Subcutaneous abdominal adipose tissue (tissue), 5 donors: Measurements from ENCODE around the gene ACOXL.
"Not testable (repeated sequence)": the region's sequence is repeated elsewhere in the genome, so short reads cannot be mapped to it uniquely, and the experiment has no call there.

ENCODE experiments used
- H3K27ac ChIP-seq: one replicate; pipeline ENCODE4 v1.7.0; 2013; ENCODE audit warnings: low read depth, mild to moderate bottlenecking, inconsistent platforms, low read length, moderate library complexity
- H3K27me3 ChIP-seq, 5 donors: one replicate each; pipeline ENCODE4 v1.7.0; 2013; ENCODE audit warnings: low read length in 5 of 5, inconsistent platforms in 1 of 5; ENCODE audit not compliant: control insufficient read depth in 5 of 5, insufficient read depth in 4 of 5
- H3K36me3 ChIP-seq, 5 donors: one replicate each; pipeline ENCODE4 v1.7.0; 2013; ENCODE audit warnings: low read length in 5 of 5; ENCODE audit not compliant: control insufficient read depth in 5 of 5, insufficient read depth in 5 of 5
- H3K4me1 ChIP-seq, 5 donors: one replicate each; pipeline ENCODE4 v1.7.0; 2013; ENCODE audit warnings: low read length in 5 of 5, mild to moderate bottlenecking in 3 of 5, moderate library complexity in 1 of 5; ENCODE audit not compliant: control insufficient read depth in 5 of 5, insufficient read depth in 5 of 5
- H3K4me3 ChIP-seq, 5 donors: one replicate each; pipeline ENCODE4 v1.7.0; 2013; ENCODE audit warnings: low read length in 5 of 5, low read depth in 1 of 5
- H3K9ac ChIP-seq, 5 donors: one replicate each; pipeline ENCODE4 v1.7.0; 2013; ENCODE audit warnings: low read length in 5 of 5, mild to moderate bottlenecking in 4 of 5, moderate library complexity in 3 of 5
- H3K9me3 ChIP-seq, 5 donors: one replicate each; pipeline ENCODE4 v1.7.0; 2013; ENCODE audit warnings: low read length in 5 of 5; ENCODE audit not compliant: control insufficient read depth in 5 of 5
- donor health status: healthy.
- donor health status: healthy.
- donor health status: healthy.
- donor health status: healthy.
- donor health status: healthy.

ACOXL gene

GRCh38 chr2:110960954-110961353 is 228.6 kb downstream of the ACOXL start:
- Histone ChIP-seq H3K36me3 (no peaks in the 10 kb centered on the region), H3K4me1 (no peaks in the 10 kb centered on the region), H3K27ac (no peak overlapping the region), H3K9ac (no peak overlapping the region), H3K4me3 (no peak overlapping the region), H3K9me3 (no peaks in the 10 kb centered on the region), H3K27me3 (peaks cover 0 to 5% (median 0%) of the 10 kb centered on the region in 5 donors)

GRCh38 chr2:110961643-110962042 is 229.3 kb downstream of the ACOXL start:
- H3K4me1 ChIP-seq, H3K27me3 ChIP-seq, H3K9me3 ChIP-seq, H3K4me3 ChIP-seq, H3K9ac ChIP-seq, H3K27ac ChIP-seq, H3K36me3 ChIP-seq: not testable (repeated sequence)

DNA sequence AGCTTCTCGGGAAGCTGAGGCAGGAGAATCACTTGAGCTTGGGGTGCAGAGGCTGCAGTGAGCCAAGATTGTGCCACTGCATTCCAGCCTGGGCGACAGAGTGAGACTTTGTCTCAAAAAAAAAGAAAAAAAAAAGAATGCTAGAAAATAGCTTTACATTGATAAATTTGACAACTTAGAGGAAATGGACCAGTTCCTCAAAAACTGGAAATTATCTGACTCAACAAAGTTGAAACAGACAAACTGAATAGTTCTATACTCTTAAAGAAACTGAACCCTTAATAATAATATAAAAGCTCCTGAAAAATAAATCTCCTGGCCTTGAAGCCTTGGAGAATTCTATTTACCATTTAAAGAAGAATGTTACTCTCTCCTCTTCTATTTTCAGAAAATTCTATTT is 237.3 kb downstream of the ACOXL start:
- H3K36me3 ChIP-seq = no peaks in the 10 kb centered on the region
- no peak overlapping the region for H3K9ac ChIP-seq
- peaks cover 0 to 3% (median 0%) of the 10 kb centered on the region in 5 donors for H3K9me3 ChIP-seq
- H3K27ac ChIP-seq = no peak overlapping the region
- H3K4me3 ChIP-seq = no peak overlapping the region
- H3K27me3 ChIP-seq = no peaks in the 10 kb centered on the region
- no peaks in the 10 kb centered on the region for H3K4me1 ChIP-seq

DNA sequence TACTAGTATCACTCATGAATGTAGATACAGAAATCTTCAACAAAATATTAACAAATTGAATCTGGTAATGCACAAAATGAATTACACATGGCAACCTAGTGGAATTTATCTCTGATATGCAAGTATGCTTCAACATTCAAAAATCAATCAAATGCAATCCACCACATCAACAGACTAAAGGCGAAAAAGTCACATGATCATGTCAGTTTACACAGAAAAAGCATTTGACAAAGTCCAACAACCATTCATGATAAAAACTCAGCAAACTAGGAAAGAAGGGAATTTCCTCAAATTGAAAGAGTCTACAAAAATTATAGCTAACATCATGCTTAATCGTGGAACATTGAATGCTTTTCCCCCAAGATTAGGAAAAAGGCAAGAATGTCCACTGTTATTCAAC is 237.8 kb downstream of the ACOXL start:
- Histone ChIP-seq H3K9me3 (peaks cover 0 to 3% (median 0%) of the 10 kb centered on the region in 5 donors), H3K9ac (no peak overlapping the region), H3K36me3 (no peaks in the 10 kb centered on the region), H3K27ac (no peak overlapping the region), H3K4me3 (no peak overlapping the region), H3K4me1 (no peaks in the 10 kb centered on the region), H3K27me3 (no peaks in the 10 kb centered on the region)

GRCh38 chr2:110971811-110972210 is 239.4 kb downstream of the ACOXL start:
- H3K36me3 ChIP-seq = no peaks in the 10 kb centered on the region
- no peaks in the 10 kb centered on the region for H3K4me1 ChIP-seq
- peaks cover 0 to 3% (median 0%) of the 10 kb centered on the region in 5 donors for H3K9me3 ChIP-seq
- no peak overlapping the region for H3K4me3 ChIP-seq
- no peaks in the 10 kb centered on the region for H3K27me3 ChIP-seq
- no peak overlapping the region for H3K27ac ChIP-seq
- no peak overlapping the region for H3K9ac ChIP-seq

DNA sequence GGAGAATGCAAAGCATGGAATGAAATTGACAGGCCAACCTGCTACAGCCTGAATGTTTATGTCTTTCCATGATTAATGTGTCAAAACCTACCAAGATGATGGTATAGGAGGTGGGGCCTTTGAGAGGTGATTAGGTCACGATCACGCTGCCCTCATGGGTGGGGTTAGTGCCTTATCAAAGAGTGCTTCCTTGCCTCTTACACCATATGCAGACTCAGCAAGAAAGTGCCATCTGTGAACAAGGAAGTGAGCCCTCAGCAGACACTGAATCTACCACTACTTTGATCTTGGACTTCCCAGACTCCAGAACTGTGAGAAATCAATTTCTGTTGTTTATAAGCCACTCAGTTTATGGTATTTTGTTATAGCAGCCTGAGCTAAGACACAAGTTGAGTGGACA is 240.9 kb downstream of the ACOXL start:
- Histone ChIP-seq H3K9ac (no peak overlapping the region), H3K9me3 (peaks cover 0 to 3% (median 0%) of the 10 kb centered on the region in 5 donors), H3K36me3 (no peaks in the 10 kb centered on the region), H3K4me3 (no peak overlapping the region), H3K27ac (no peak overlapping the region), H3K27me3 (no peaks in the 10 kb centered on the region), H3K4me1 (no peaks in the 10 kb centered on the region)

GRCh38 chr2:110977403-110977802 is 245.0 kb downstream of the ACOXL start:
- no peak overlapping the region for H3K4me3 ChIP-seq
- no peaks in the 10 kb centered on the region for H3K27me3 ChIP-seq
- no peaks in the 10 kb centered on the region for H3K36me3 ChIP-seq
- peaks cover 0 to 3% (median 0%) of the 10 kb centered on the region in 5 donors for H3K9me3 ChIP-seq
- no peaks in the 10 kb centered on the region for H3K4me1 ChIP-seq
- no peak overlapping the region for H3K27ac ChIP-seq
- no peak overlapping the region for H3K9ac ChIP-seq

- Histone ChIP-seq H3K27ac (no peak overlapping the region), H3K4me1 (peaks cover 0 to 3% (median 0%) of the 10 kb centered on the region in 5 donors), H3K9me3 (peaks cover 0 to 2% (median 0%) of the 10 kb centered on the region in 5 donors), H3K27me3 (no peaks in the 10 kb centered on the region), H3K9ac (no peak overlapping the region), H3K36me3 (no peaks in the 10 kb centered on the region), H3K4me3 (no peak overlapping the region)
Observed at GRCh38 chr2:110978148-110978547, 245.8 kb downstream of the ACOXL start.

GRCh38 chr2:110978756-110979470 is 246.5 kb downstream of the ACOXL start:
- Histone ChIP-seq H3K27me3 (no peaks in the 10 kb centered on the region), H3K9me3 (no peaks in the 10 kb centered on the region), H3K36me3 (no peaks in the 10 kb centered on the region), H3K4me3 (no peak overlapping the region), H3K4me1 (peaks cover 0 to 3% (median 0%) of the 10 kb centered on the region in 5 donors), H3K27ac (no peak overlapping the region), H3K9ac (no peak overlapping the region)

DNA sequence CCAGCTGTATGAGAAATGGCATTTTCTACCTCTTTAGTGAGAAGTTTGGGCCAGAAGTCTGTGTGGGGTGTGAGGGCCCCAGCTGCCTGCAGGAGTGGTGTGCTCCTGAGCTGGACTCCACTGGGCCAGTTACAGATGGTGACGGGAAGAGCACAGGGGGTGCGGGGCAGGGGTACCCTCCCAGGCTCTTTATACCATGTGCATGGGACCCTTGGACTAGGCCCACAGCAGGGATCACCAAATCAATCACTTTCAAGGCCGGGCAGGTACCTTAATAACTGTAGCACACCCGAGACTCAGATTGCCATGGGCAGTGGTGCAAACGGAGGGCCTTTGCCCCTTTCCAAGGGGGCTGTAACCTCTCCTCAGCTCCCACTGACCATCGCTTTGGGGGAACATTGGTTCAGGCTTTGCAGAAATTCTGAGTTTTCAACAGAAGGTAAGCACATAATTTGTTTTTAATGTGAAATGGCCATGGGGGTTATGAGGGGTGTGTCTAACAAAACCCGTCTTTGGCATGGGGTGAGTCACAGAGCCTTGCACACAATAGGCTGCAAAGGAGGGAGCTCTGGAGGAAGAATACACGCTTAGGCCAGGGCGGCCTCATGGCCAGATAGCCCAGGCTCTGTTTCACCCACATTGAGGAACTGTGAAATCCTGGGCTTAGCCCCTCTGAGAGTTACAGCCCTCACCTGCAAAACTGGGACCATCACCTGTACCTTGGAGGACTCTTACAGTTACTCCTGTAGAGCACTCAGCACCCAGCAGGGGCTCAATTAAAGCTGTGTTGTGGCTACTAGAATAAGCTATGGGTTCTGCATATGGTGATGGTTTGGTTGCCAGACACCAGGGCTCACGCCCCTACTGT is 247.3 kb downstream of the ACOXL start:
- Histone ChIP-seq H3K4me3 (no peak overlapping the region), H3K4me1 (peaks cover 0 to 3% (median 0%) of the 10 kb centered on the region in 5 donors), H3K9ac (no peak overlapping the region), H3K9me3 (no peaks in the 10 kb centered on the region), H3K36me3 (no peaks in the 10 kb centered on the region), H3K27ac (no peak overlapping the region), H3K27me3 (no peaks in the 10 kb centered on the region)
